ENCODE measurements around the gene XRRA1. TPM values are rescaled to one million over a fixed set of nuclear protein-coding genes. Genes with fewer than 3 reads are reported as not detected.
A peak's percentile ranks its signal among the peaks of the same experiment; 100 is the strongest.
"Not testable (repeated sequence)": the region's sequence is repeated elsewhere in the genome, so short reads cannot be mapped to it uniquely, and the experiment has no call there.

XRRA1 gene
- 8.0 and 9.8 TPM in 2 replicates for total RNA-seq

- no peak for TF ChIP-seq CTCF (IDR thresholded peaks at IDR 0.05; ENCODE audit: extremely low read depth, low read depth, low read length)
- H3K79me2 ChIP-seq (ENCODE audit: insufficient read depth, low read length), result peaks cover 64% of the 10 kb centered on the region
- DNase-seq (ENCODE audit: insufficient read length, low spot score, missing footprints), result peak; percentile 95
- H3K27me3 ChIP-seq (ENCODE audit: insufficient read depth, low read length), result no peaks in the 10 kb centered on the region
- peak within 1 kb of the TSS; percentile 95 for H2AFZ ChIP-seq (ENCODE audit: low read length)
- peaks cover 21% of the 10 kb centered on the region for H3K4me1 ChIP-seq (ENCODE audit: insufficient read depth, low read length)
- H4K20me1 ChIP-seq (ENCODE audit: insufficient read depth, low read length), result peaks cover 35% of the 10 kb centered on the region
- peak within 1 kb of the TSS; percentile 96 for H3K27ac ChIP-seq (ENCODE audit: low read depth, low read length)
- peak within 1 kb of the TSS; percentile 85 for H3K4me3 ChIP-seq (ENCODE audit: insufficient read depth, low read length)
- peaks cover 2% of the 10 kb centered on the region for H3K36me3 ChIP-seq (ENCODE audit: insufficient read depth, low read length)
- peak within 1 kb of the TSS; percentile 84 for H3K4me2 ChIP-seq (ENCODE audit: insufficient read depth, low read length)
- H3K9me3 ChIP-seq (ENCODE audit: low read depth, low read length), result no peaks in the 10 kb centered on the region
Measured at GRCh38 chr11:74948898-74949752, at the start of gene XRRA1, which contains the start of gene SPCS2. Gene XRRA1 (minus strand): TSS chr11:74949091. CDS start chr11:74940878, 8,213 bp downstream. Gene SPCS2 (plus strand): TSS chr11:74949266. CDS start chr11:74949286, 20 bp downstream.

- Histone ChIP-seq H2AFZ (ENCODE audit: low read length) (no peak overlapping the region), H3K27ac (ENCODE audit: low read depth, low read length) (no peak overlapping the region), H3K4me2 (ENCODE audit: insufficient read depth, low read length) (no peak overlapping the region), H3K27me3 (ENCODE audit: insufficient read depth, low read length) (no peaks in the 10 kb centered on the region), H4K20me1 (ENCODE audit: insufficient read depth, low read length) (no peaks in the 10 kb centered on the region), H3K4me3 (ENCODE audit: insufficient read depth, low read length) (no peak overlapping the region), H3K36me3 (ENCODE audit: insufficient read depth, low read length) (peaks cover 19% of the 10 kb centered on the region), H3K79me2 (ENCODE audit: insufficient read depth, low read length) (peaks cover 8% of the 10 kb centered on the region), H3K9me3 (ENCODE audit: low read depth, low read length) (no peaks in the 10 kb centered on the region), H3K4me1 (ENCODE audit: insufficient read depth, low read length) (peaks cover 12% of the 10 kb centered on the region)
- DNase-seq (ENCODE audit: insufficient read length, low spot score, missing footprints), result no peak
- TF ChIP-seq CTCF (IDR thresholded peaks at IDR 0.05; ENCODE audit: extremely low read depth, low read depth, low read length), result no peak
Measured at GRCh38 chr11:74992852-74993251, 44.0 kb upstream of the XRRA1 start.

- no peak for TF ChIP-seq CTCF (IDR thresholded peaks at IDR 0.05; ENCODE audit: extremely low read depth, low read depth, low read length)
Measured at GRCh38 chr11:74990941-74991340, 42.0 kb upstream of the XRRA1 start.

GRCh38 chr11:74990150-74990549 is 41.3 kb upstream of the XRRA1 start:
- H3K4me2 ChIP-seq (ENCODE audit: insufficient read depth, low read length), result peak overlapping the region; percentile 96
- H3K27me3 ChIP-seq (ENCODE audit: insufficient read depth, low read length); H3K79me2 ChIP-seq (ENCODE audit: insufficient read depth, low read length); H4K20me1 ChIP-seq (ENCODE audit: insufficient read depth, low read length); H3K4me3 ChIP-seq (ENCODE audit: insufficient read depth, low read length); H3K9me3 ChIP-seq (ENCODE audit: low read depth, low read length); H3K27ac ChIP-seq (ENCODE audit: low read depth, low read length); H2AFZ ChIP-seq (ENCODE audit: low read length); DNase-seq (ENCODE audit: insufficient read length, low spot score, missing footprints): not testable (repeated sequence)
- peaks cover 11% of the 10 kb centered on the region for H3K36me3 ChIP-seq (ENCODE audit: insufficient read depth, low read length)
- peaks cover 12% of the 10 kb centered on the region for H3K4me1 ChIP-seq (ENCODE audit: insufficient read depth, low read length)

More at GRCh38 chr11:74990941-74991340, 42.0 kb upstream of the XRRA1 start:
- Histone ChIP-seq H3K4me3 (ENCODE audit: insufficient read depth, low read length) (no peak overlapping the region), H4K20me1 (ENCODE audit: insufficient read depth, low read length) (no peaks in the 10 kb centered on the region), H3K4me1 (ENCODE audit: insufficient read depth, low read length) (peaks cover 12% of the 10 kb centered on the region), H3K27ac (ENCODE audit: low read depth, low read length) (no peak overlapping the region), H3K27me3 (ENCODE audit: insufficient read depth, low read length) (no peaks in the 10 kb centered on the region), H3K9me3 (ENCODE audit: low read depth, low read length) (no peaks in the 10 kb centered on the region), H3K79me2 (ENCODE audit: insufficient read depth, low read length) (peaks cover 8% of the 10 kb centered on the region), H2AFZ (ENCODE audit: low read length) (no peak overlapping the region), H3K4me2 (ENCODE audit: insufficient read depth, low read length) (peak overlapping the region; percentile 13), H3K36me3 (ENCODE audit: insufficient read depth, low read length) (peaks cover 17% of the 10 kb centered on the region)
- DNase-seq (ENCODE audit: insufficient read length, low spot score, missing footprints), result no peak
